ENCODE data around the gene CERS5. TPM values are rescaled to one million over a fixed set of nuclear protein-coding genes. Genes with fewer than 3 reads are reported as not detected.

The CERS5 gene
- total and polyA plus RNA-seq, 5 experiments from 2014 or later, result 31.0 to 55.7 (median 45.0) TPM

- POLR2A ChIA-PET, result interaction anchor here (1.1 to 1.5 kb wide), 2 partner anchors 9 to 34 kb away, joined by 6 to 7 read pairs; partner anchors contain the start of gene COX14
- Mint-ChIP-seq H3K27me3 (no peaks in the 10 kb centered on the region), H3K9me3 (no peaks in the 10 kb centered on the region), H3K27ac (peak overlapping the region in 3 of 10 donors; percentile 5 to 56 (median 54)), H3K36me3 (peaks cover 0 to 88% (median 5%) of the 10 kb centered on the region in 3 donors), H3K4me3 (no peak overlapping the region), H3K4me1 (peaks cover 24 to 70% (median 59%) of the 10 kb centered on the region in 4 donors)
- ATAC-seq (no peak), DNase-seq (no peak)
Measured at GRCh38 chr12:50120953-50121352, 46.2 kb downstream of the CERS5 start.

DNA sequence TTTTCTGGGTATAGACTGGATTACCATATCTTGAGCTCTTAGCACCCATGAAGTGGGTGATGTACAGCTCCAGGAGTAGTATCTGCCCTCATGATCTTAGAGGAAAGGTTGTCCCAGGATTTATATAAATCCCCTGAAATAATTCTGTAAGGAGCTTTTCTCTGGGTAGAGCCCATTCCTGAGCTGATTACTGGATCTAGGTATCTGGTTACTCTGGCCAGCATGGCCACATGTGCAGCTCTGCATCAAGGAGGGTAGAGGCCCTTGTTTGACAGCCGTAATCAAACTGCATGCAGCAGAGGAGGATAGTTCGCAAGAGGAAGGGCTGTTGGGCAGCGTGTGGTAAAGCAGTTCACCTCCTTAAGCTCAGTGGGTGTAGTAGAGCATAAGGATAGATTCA, 46.6 kb downstream of the CERS5 start:
- H3K4me1 Mint-ChIP-seq, result peaks cover 24 to 70% (median 59%) of the 10 kb centered on the region in 4 donors

GRCh38 chr12:50119387-50119786, 47.8 kb downstream of the CERS5 start:
- ATAC-seq (no peak), DNase-seq (no peak)
- POLR2A ChIA-PET, result interaction anchor here (0.5 kb wide), 1 partner anchor 1939 kb away, joined by 3 read pairs; no protein-coding TSS in a partner anchor
- H3K9me3 Mint-ChIP-seq, result no peaks in the 10 kb centered on the region
- H3K27ac Mint-ChIP-seq, result peak overlapping the region in 1 of 10 donors; percentile 29
- H3K27me3 Mint-ChIP-seq, result no peaks in the 10 kb centered on the region
- peaks cover 21 to 65% (median 54%) of the 10 kb centered on the region in 4 donors for H3K4me1 Mint-ChIP-seq
- H3K4me3 Mint-ChIP-seq, result no peak overlapping the region
- H3K36me3 Mint-ChIP-seq, result peaks cover 0 to 89% (median 5%) of the 10 kb centered on the region in 3 donors

More for the DNA sequence above, 46.6 kb downstream of the CERS5 start:
- no peaks in the 10 kb centered on the region for H3K27me3 Mint-ChIP-seq
- peaks cover 0 to 88% (median 5%) of the 10 kb centered on the region in 3 donors for H3K36me3 Mint-ChIP-seq
- DNase-seq (no peak), ATAC-seq (no peak)
- peak overlapping the region in 1 of 10 donors; percentile 12 for H3K4me3 Mint-ChIP-seq
- peak overlapping the region in 4 of 10 donors; percentile 5 to 60 (median 43) for H3K27ac Mint-ChIP-seq
- POLR2A ChIA-PET, result interaction anchor here (1.1 to 1.5 kb wide), 2 partner anchors 8 to 35 kb away, joined by 6 to 7 read pairs; partner anchors contain the start of gene COX14
- H3K9me3 Mint-ChIP-seq, result no peaks in the 10 kb centered on the region

- DNase-seq, result no peak
- Mint-ChIP-seq H3K36me3 (peaks cover 0 to 70% (median 5%) of the 10 kb centered on the region in 3 donors), H3K9me3 (no peaks in the 10 kb centered on the region), H3K4me1 (peaks cover 21 to 72% (median 55%) of the 10 kb centered on the region in 4 donors), H3K27ac (peak overlapping the region in 6 of 10 donors; percentile 6 to 85 (median 46)), H3K27me3 (no peaks in the 10 kb centered on the region), H3K4me3 (peak overlapping the region in 9 of 10 donors; percentile 14 to 76 (median 55))
- POLR2A ChIA-PET, result interaction anchor here (0.5 to 2.5 kb wide), 3 partner anchors 10 to 99 kb away, joined by 3 to 7 read pairs (median 4); no protein-coding TSS in a partner anchor
- ATAC-seq, result no peak
Measured at GRCh38 chr12:50117057-50117622, 50.0 kb downstream of the CERS5 start.

DNA sequence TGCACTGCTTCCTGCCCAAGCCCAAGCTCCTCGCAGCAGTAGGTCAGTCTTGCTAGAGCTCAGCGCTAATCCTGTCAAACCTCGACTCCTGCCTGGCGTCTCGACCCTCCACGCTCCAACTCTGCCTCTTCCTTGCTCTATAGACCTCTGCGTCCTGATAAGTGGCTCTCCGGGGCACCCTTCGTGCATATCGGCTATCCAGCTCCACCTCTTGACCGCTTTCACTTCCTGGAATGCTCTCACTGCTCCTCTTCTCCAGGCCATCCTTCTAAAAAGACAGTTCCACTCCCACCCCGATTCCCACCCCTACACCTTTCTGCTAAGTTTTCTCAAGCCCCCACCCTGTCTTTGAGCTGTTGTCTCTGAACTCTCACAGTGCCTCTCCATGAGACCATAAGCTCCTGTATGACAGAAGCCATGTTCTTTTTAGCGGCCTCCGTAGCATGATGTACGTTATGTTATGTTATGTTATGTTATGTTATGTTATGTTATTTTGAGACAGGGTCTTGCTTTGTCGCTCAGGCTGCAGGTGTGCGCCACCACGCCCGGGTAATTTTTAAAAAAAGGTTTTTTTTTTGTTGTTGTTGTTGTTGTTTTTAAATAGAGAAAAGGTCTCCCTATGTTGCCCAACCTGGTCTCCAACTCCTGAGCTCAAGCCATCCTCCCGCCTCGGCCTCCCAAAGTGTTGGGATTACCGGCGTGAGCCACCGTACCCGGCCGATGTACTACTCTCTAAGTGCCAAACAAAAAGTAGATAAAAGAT, 54.5 kb downstream of the CERS5 start:
- POLR2A ChIA-PET, result interaction anchor here (0.6 to 5.0 kb wide), 25 partner anchors 8 to 1126 kb away, joined by 3 to 73 read pairs (median 5); partner anchors contain the start of genes ATF1, CERS5, CSRNP2 and DAZAP2
- H3K4me1 Mint-ChIP-seq, result peaks cover 12 to 60% (median 46%) of the 10 kb centered on the region in 4 donors

DNA sequence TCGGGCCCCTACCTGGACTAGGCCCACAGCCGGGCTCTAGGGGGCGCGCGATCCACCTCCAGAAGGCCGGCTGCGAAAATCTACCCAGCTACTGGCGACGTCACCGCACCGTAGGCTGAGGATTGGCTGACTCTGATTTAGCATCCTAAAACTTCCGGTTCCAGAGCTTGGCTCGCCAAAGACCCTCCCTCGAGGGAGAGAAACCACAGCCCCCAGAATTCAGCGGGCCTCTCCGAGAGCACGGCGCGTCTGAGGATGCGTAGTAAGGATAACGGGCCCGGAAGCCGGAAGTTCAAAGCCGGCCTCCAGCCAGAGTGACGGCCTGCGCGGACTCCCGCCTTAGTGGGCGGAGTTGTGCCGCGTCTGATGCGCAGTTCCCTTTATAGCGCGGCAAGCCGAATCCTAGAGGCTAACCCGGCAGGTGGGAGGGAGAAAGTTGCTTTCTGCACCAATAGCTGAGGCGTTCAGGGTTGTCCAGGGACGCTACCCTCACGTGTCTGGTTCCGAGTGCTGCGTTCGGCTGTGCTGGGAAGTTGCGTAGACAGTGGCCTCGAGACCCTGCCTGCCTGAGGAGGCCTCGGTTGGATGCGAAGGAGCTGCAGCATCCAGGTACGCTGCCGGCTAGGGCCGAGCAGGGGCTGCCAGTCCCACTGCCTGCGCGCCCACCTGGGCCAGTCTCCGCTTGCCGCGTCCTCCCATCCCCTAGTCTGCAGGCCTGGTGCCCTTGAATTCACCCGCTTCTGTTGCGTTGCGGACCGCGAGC, 55.3 kb downstream of the CERS5 start, which contains the start of gene COX14:
TSS of gene COX14 (plus strand) at position 544 of the 763 bp plus-strand sequence. CDS start 7,808 bp downstream, outside the sequence.
- ATAC-seq (peak; percentile 86 to 88), DNase-seq (peak; percentile 96 to 100 (median 99))
- POLR2A ChIA-PET, result interaction anchor here (0.6 to 5.0 kb wide), 35 partner anchors 9 to 1127 kb away, joined by 3 to 73 read pairs (median 4); partner anchors contain the start of genes ATF1, CERS5, CSRNP2 and DAZAP2
- Mint-ChIP-seq H3K27ac (peak within 1 kb of the TSS; percentile 94 to 99 (median 98)), H3K4me3 (peak within 1 kb of the TSS; percentile 94 to 99 (median 98)), H3K4me1 (peaks cover 11 to 55% (median 39%) of the 10 kb centered on the region in 4 donors), H3K27me3 (no peaks in the 10 kb centered on the region), H3K9me3 (no peaks in the 10 kb centered on the region), H3K36me3 (peaks cover 0 to 25% (median 0%) of the 10 kb centered on the region in 3 donors)

More for the DNA sequence above, 54.5 kb downstream of the CERS5 start:
- Mint-ChIP-seq H3K4me3 (peak overlapping the region; percentile 94 to 99 (median 98)), H3K9me3 (no peaks in the 10 kb centered on the region), H3K27ac (peak overlapping the region; percentile 94 to 99 (median 98)), H3K36me3 (peaks cover 0 to 33% (median 0%) of the 10 kb centered on the region in 3 donors), H3K27me3 (no peaks in the 10 kb centered on the region)
- DNase-seq (peak in 1 of 10 donors; percentile 6), ATAC-seq (no peak)

- POLR2A ChIA-PET, result interaction anchor here (0.6 to 5.0 kb wide), 26 partner anchors 8 to 1127 kb away, joined by 3 to 73 read pairs (median 6); partner anchors contain the start of genes ATF1, CERS5, DAZAP2 and GPD1
Measured at GRCh38 chr12:50111395-50111692, 55.8 kb downstream of the CERS5 start.

DNA sequence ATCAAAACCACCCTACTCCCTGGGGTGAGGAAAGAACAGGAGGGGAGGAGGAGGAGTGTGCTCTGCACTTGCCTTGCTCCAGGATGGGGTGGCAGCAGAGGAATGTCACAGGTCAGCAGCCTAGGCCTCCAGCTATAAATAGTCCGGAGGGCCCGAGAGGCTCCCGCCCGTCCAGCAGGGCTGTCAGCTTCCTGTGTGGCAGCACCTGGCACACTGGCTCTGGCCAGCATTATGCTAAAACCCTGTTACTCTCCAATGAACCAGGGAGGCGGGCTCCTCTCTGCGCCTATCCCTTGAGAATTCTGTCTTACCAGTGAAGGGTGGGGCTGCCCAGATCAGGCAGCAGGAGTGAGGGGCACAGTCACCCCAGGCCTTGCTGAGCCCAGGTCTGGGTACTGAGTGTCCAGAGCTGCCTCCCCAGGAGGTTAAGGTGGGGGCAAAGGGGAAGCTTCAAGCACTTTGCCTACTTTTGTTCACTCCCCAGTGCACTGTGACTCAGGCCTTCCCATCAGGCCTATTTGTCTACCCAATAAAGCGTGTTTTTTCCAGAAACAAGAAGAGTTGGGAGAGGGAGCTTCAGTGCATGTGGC, 56.3 kb downstream of the CERS5 start:
- peak overlapping the region; percentile 94 to 99 (median 98) for H3K4me3 Mint-ChIP-seq

More at GRCh38 chr12:50111395-50111692, 55.8 kb downstream of the CERS5 start:
- Mint-ChIP-seq H3K27ac (peak overlapping the region; percentile 90 to 99 (median 98)), H3K9me3 (no peaks in the 10 kb centered on the region), H3K36me3 (peaks cover 0 to 20% (median 0%) of the 10 kb centered on the region in 3 donors), H3K4me3 (peak overlapping the region; percentile 94 to 99 (median 98)), H3K4me1 (peaks cover 9 to 49% (median 34%) of the 10 kb centered on the region in 4 donors), H3K27me3 (no peaks in the 10 kb centered on the region)
- ATAC-seq (no peak), DNase-seq (no peak)

GRCh38 chr12:50110127-50110761, 56.9 kb downstream of the CERS5 start:
- Mint-ChIP-seq H3K4me1 (peaks cover 7 to 41% (median 23%) of the 10 kb centered on the region in 4 donors), H3K9me3 (no peaks in the 10 kb centered on the region), H3K36me3 (peaks cover 0 to 9% (median 0%) of the 10 kb centered on the region in 3 donors), H3K4me3 (peak overlapping the region in 4 of 10 donors; percentile 33 to 97 (median 60)), H3K27me3 (peaks cover 0 to 9% (median 0%) of the 10 kb centered on the region in 5 donors), H3K27ac (peak overlapping the region in 4 of 10 donors; percentile 31 to 99 (median 70))
- ATAC-seq (no peak), DNase-seq (no peak)
- POLR2A ChIA-PET, result interaction anchor here (0.8 to 5.0 kb wide), 5 partner anchors 16 to 57 kb away, joined by 3 to 73 read pairs (median 21); partner anchors contain the start of genes CERS5 and SMARCD1

More for the DNA sequence above, 56.3 kb downstream of the CERS5 start:
- peak overlapping the region in 7 of 10 donors; percentile 40 to 99 (median 97) for H3K27ac Mint-ChIP-seq
- peaks cover 0 to 4% (median 0%) of the 10 kb centered on the region in 5 donors for H3K27me3 Mint-ChIP-seq
- peaks cover 0 to 15% (median 0%) of the 10 kb centered on the region in 3 donors for H3K36me3 Mint-ChIP-seq
- H3K4me1 Mint-ChIP-seq, result peaks cover 8 to 46% (median 29%) of the 10 kb centered on the region in 4 donors
- ATAC-seq (no peak), DNase-seq (peak in 2 of 10 donors; percentile 12)
- POLR2A ChIA-PET, result interaction anchor here (0.6 to 5.0 kb wide), 19 partner anchors 8 to 1128 kb away, joined by 3 to 73 read pairs (median 6); partner anchors contain the start of genes ATF1, CERS5, DAZAP2 and GPD1
- H3K9me3 Mint-ChIP-seq, result no peaks in the 10 kb centered on the region

- H3K27me3 Mint-ChIP-seq, result peaks cover 0 to 9% (median 0%) of the 10 kb centered on the region in 5 donors
- H3K36me3 Mint-ChIP-seq, result peaks cover 0 to under 1% (median 0%) of the 10 kb centered on the region in 3 donors
- DNase-seq (no peak), ATAC-seq (no peak)
- H3K27ac Mint-ChIP-seq, result no peak overlapping the region
- no peak overlapping the region for H3K4me3 Mint-ChIP-seq
- H3K9me3 Mint-ChIP-seq, result no peaks in the 10 kb centered on the region
- H3K4me1 Mint-ChIP-seq, result peaks cover 5 to 38% (median 18%) of the 10 kb centered on the region in 4 donors
- POLR2A ChIA-PET, result interaction anchor here (1.3 to 5.0 kb wide), 2 partner anchors 25 to 58 kb away, joined by 5 to 73 read pairs; partner anchors contain the start of gene CERS5
Measured at GRCh38 chr12:50109319-50109718, 57.9 kb downstream of the CERS5 start.
